GM18907 (cell line): ENCODE measurements around the gene COQ8A.

Experiments
- ATAC-seq: cut with Tn5 transposase; IDR thresholded peaks from one replicate; pipeline ENCODE4 v1.9.1; 2021; ENCODE audit warnings: mild to moderate bottlenecking, moderate library complexity; ENCODE audit not compliant: unreplicated experiment

The COQ8A gene

GRCh38 chr1:226940029-226940805 is at the start of gene COQ8A:
Gene COQ8A (plus strand): TSS chr1:226940294. CDS start chr1:226961386, 21,092 bp downstream.
- ATAC-seq: peak; percentile 97

GRCh38 chr1:226890331-226891108 is 49.6 kb upstream of the COQ8A start:
- ATAC-seq: no peak

- ATAC-seq: no peak
Measured at GRCh38 chr1:226891346-226891745, 48.7 kb upstream of the COQ8A start.

GRCh38 chr1:226891846-226892523 is 48.1 kb upstream of the COQ8A start:
- ATAC-seq: no peak

DNA sequence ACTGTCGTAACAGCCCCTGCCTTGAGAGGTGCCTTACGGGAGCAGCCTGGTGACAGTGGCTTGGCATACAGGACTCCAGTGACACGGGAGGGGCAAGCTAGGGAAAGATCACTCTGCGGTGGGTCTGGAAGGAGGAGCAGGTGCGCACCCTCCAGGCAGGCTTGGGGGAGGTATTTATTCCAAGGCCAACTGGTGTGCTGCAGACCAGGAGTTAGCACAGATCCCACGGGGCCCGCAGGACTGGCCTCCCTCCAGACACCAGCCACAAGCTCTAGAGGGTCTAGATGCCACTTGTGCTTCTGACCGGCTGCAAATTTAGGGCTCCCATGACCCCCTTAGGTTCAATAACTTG is 47.6 kb upstream of the COQ8A start:
- no peak for ATAC-seq

GRCh38 chr1:226893936-226894335 is 46.2 kb upstream of the COQ8A start:
- no peak for ATAC-seq

GRCh38 chr1:226894826-226895225 is 45.3 kb upstream of the COQ8A start:
- no peak for ATAC-seq

GRCh38 chr1:226895644-226896043 is 44.5 kb upstream of the COQ8A start:
- ATAC-seq: no peak

DNA sequence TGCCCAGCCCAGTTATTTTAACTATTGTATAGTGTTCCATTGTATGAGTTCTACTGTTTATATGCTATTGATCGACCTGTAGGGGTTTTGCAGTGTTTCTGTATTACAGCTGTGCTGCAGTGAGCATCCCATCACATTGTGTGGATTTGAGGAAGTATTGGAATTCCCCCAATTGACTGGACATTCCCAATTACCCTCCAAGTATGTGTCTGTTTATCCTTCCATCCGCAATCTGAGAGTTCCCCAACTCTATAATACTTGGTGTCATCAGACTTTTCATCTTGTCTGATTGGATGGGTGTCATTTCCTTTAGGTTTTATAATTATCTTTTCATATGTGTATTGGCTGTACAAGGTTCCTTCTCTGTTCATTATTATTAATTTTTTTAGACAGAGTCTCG is 41.8 kb upstream of the COQ8A start:
- ATAC-seq: no peak

DNA sequence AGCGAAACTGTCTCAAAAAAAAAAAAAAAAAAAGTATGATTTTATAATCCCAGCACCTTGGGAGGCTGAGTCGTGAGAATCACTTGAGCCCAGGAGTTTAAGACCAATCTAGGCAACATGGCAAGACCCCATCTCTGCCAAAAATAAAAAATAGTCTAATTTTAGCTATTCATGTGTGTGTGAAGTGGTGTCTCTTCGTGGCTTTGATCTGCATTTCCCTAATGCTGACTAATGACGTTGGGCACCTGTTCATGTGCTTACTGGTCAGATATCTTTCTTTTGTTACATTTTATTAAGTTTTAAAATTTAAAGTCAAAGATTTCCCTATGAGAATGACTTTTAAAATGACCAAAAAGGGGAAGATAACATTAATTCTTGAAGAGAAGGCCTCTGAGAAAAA is 38.7 kb upstream of the COQ8A start:
- ATAC-seq: no peak

DNA sequence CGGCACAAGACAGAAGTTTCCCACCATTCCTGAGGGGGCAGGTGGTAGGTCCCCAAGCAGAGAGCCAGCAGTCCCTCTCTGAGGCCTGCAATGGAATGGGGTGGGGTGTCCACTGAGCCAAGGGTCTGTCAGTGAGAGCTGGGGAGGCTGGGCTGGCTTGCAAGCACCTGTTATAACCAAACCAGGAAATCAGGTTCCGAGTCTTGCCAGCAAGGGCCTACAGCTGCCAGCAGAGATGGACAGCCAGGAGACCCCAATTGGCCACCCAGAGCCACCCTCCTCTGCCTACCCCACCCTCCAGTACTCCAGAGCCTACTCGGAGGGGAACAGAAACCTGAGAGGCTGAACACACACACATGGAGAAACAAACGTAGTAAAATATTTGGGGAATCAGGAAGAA is 37.5 kb upstream of the COQ8A start:
- no peak for ATAC-seq

DNA sequence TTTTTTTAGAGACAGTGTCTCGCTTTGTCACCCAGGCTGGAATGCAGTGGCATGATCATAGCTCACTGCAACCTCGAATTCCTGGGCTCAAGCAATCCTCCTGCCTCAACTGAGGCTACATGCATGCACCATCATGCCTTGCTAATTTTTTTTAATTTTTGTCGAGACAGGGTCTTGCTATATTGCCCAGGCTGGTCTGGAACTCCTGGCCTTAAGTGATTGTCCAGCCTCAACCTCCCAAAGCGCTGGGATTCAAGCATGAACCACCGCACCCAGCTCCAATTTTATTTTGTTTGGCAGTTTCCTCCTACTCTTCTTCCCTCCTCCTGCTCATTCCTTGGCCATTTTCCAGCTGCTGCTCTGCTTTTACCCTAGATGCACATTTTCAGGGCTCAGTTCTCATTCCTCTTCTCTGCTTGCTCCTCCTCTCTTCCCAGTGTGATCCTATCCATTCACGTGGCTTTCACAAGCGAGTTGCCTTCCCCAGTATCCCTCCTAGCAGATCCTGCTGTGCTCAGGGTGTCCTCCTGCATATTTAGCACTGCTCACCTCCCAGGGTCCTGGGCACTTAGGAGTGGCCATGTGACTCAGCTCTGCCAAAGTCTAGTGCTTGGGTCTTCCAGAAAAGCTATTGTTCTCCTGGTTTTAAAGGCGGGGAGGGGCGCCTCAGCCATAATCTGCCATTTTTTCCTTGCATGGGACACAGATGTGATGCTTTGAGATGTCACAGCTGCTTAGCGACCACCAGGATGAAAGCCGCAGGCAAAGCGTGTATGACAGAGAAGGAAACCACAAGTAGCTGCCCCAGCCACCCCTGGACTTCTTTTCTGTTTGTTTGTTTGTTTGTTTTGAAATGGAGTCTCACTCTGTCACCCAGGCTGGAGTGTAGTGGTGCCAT is 36.0 kb upstream of the COQ8A start:
- ATAC-seq: no peak

DNA sequence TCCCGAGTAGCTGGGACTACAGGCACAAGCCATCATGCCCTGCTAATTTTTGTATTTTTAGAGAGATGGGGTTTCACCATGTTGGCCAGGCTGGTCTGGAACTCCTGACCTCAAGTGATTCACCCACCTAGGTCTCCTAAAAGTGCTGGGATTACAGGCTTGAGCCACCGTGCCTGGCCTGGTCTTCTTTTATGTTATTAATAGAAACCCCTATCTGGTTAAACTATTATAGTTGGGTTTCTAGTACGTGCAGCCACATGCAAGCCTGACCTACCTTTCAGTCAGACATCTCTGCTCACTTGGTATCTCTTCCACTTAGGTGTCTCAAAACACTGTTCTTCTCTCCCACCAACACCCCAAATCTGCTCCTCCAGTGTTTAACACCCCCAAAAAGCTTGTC is 35.3 kb upstream of the COQ8A start:
- ATAC-seq: no peak

- no peak for ATAC-seq
Measured at GRCh38 chr1:226908419-226908818, 31.7 kb upstream of the COQ8A start.

- no peak for ATAC-seq
Measured at GRCh38 chr1:226908913-226909312, 31.2 kb upstream of the COQ8A start.

GRCh38 chr1:226912587-226913176 is 27.4 kb upstream of the COQ8A start:
- ATAC-seq: peak; percentile 66

DNA sequence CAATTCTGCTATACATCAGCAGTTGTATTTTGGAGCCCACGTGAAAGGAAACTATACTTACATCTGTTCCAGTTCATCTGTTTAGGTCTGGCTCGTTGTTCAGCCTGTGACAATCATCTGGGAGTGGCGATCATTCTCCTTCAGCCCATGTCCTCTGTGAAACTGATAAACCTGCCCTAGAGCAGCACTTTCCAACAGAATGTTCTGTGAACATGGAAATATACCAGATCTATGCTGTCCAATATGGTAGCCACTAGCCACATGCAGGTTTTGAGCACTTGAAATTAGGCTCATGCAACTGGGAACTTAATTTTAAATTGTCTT is 24.5 kb upstream of the COQ8A start:
- ATAC-seq: peak; percentile 6

- ATAC-seq: no peak
Measured at GRCh38 chr1:226916497-226916896, 23.6 kb upstream of the COQ8A start.

DNA sequence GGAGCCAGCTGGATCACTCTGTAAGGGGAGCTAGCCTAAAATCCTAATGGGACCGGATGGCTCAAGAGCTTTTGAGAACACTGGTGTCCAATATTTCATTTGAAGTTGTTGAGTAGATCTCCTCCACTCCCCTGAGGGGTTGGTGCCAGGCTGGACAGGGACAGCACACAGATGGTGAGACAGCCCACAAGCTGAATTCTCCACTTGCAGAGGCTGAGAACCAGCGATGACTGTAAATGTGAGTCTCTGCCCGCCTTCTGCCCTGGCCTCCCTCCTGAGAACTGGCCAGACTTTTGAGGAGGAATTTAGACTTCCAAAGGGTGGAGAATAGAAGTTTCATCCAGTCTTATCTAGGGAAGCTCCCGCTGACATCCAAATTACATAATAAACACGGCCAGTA is 20.5 kb upstream of the COQ8A start:
- ATAC-seq: no peak

GRCh38 chr1:226919995-226920394 is 20.1 kb upstream of the COQ8A start:
- ATAC-seq: no peak
